Pancreas (tissue), 10 donors: Measurements from ENCODE around the gene TMEM250. TPM values are rescaled to one million over a fixed set of nuclear protein-coding genes. Genes with fewer than 3 reads are reported as not detected.
A peak's percentile ranks its signal among the peaks of the same experiment; 100 is the strongest.
"Not testable (repeated sequence)": the region's sequence is repeated elsewhere in the genome, so short reads cannot be mapped to it uniquely, and the experiment has no call there.

ENCODE experiments used
- ATAC-seq, 4 donors: fragments of 200-7000 bp; cut with Tn5 transposase; one replicate each; pipeline versions ENCODE4 v1.8.0 to v1.9.1; 2020; ENCODE audit warnings: mild to moderate bottlenecking in 4 of 4, moderate library complexity in 4 of 4
- DNase-seq, 6 donors: peaks; one replicate each; pipeline ENCODE4 v3.0.0-alpha.2; 2020
- FAIRE-seq: peaks from 2 replicates; lab custom pipeline; 2012; peaks lifted over from hg19 to GRCh38; lab: Jason Lieb, UNC
- H3K27ac ChIP-seq, 4 donors: fragments of 200-600 bp; sonication (generic); 1 replicate in 3 of 4; 2 replicates in 1 of 4; pipeline versions ENCODE4 v1.5.0 to v1.8.0; 2020
- H3K27me3 ChIP-seq, 4 donors: fragments of 200-600 bp; one replicate each; pipeline ENCODE4 v1.8.0; 2021
- H3K36me3 ChIP-seq, 3 donors: fragments of 200-600 bp; sonication (generic) in 1 of 3; one replicate each; pipeline versions ENCODE4 v1.5.0 to v1.8.0; 2020 to 2021
- H3K4me1 ChIP-seq, 3 donors: fragments of 200-600 bp; one replicate each; pipeline ENCODE4 v1.8.0; 2021
- H3K4me3 ChIP-seq, 4 donors: fragments of 200-600 bp; sonication (generic) in 2 of 4; one replicate each; pipeline versions ENCODE4 v1.5.0 to v1.8.0; 2020 to 2021
- H3K9me3 ChIP-seq, 4 donors: fragments of 200-600 bp; one replicate each; pipeline ENCODE4 v1.8.0; 2021
- WGBS, 2 donors: extraction: QIAGEN DNeasy Blood & Tissue Kit; methylation state at CpG; one replicate each; pipeline ENCODE4 v1.1.7; 2013; 5-methylcytosine and 5-hydroxymethylcytosine counted together
- intact Hi-C, 3 donors: fragments of 100-400 bp; cut with DNase I; formaldehyde crosslinking; loops; one replicate each; pipeline versions ENCODE4 v1.11.1 to v1.14.2; 2022
- polyA plus RNA-seq, 2 donors: library from polyadenylated mRNA; stranded (reverse); fragments of 200-250 nt; gene quantifications; one replicate each; pipeline ENCODE4 v1.2.3, GENCODE V29; 2013
- total RNA-seq, 6 donors: library from RNA; stranded (reverse); fragmentation: NEBNext Ultra II Directional in 4 of 6; extraction: Animal tissue kit (Norgen Biotek cat#: 25700) in 4 of 6; gene quantifications; one replicate each; pipeline versions ENCODE4 v1.2.1 to v1.2.4, GENCODE V29; 2021 to 2023
- TF ChIP-seq, protein P1 (sequence below), 4 donors: fragments of 200-600 bp; sonication (generic) in 3 of 4; IDR thresholded peaks; one replicate each; pipeline versions ENCODE4 v1.5.0 to v1.8.0; 2021; ENCODE audit warnings: antibody characterized with exemption in 4 of 4
- donor health status: healthy with polysubstance abuse.
- donor health status: DM: no; HTN: no; CAD: no; lungs with moderate emphysema.
- donor health status: DM: no; HTN: no; CAD: no.
- donor health status: control.
- donor health status: control.
- donor health status: Bipolar disorder and iron deficiency.
- donor health status: DM: yes; HTN: yes; CAD: no.
- donor health status: DM: no; HTN: no; CAD: no.
- donor health status: DM: no; HTN: no; CAD: no.
- donor health status: DM: yes; HTN: yes; CAD: no.

The TMEM250 gene
- total and polyA plus RNA-seq, 8 donors = 8.0 to 17.8 (median 11.8) TPM

DNA sequence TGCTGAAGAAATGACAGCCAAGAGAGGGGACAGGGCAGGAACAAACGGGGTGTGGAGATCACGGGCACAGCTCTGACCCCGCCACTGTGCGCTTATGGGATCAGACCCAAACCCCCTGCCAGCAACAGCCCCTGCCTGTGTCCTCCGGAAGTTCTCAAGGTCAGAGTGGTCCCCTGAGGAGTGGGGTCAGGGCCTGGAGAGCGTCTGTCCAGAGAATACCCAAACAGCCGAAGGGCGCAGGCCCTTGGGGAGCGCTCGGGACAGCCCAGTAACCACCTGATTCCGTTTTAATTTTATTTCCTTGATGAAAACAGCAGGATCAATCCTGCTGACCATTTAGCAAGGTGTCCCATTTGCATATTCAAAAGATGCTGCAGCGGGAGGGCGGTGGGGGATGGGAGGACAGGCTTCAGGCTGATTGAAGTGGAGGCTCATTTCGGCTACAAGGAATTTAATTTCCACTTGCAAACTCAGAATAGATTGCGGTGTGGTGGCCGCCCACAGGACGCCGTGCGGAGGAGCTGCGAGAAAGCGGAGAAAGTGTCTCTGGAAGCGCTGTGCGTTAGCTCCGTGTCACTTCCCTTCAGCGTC is 32.6 kb upstream of the TMEM250 start:
- no peaks in the 10 kb centered on the region for H3K9me3 ChIP-seq
- no peak for FAIRE-seq
- intact Hi-C loops = no loop called here
- no peak overlapping the region for H3K4me3 ChIP-seq
- WGBS, 2 donors = 74 to 80% methylated on average over 25 of the region's 25 CpGs
- peak in 1 of 4 donors; percentile 9 for ATAC-seq
- peak in 1 of 6 donors; percentile 35 for DNase-seq
- no peaks in the 10 kb centered on the region for H3K36me3 ChIP-seq
- no peak overlapping the region for H3K27ac ChIP-seq
- TF ChIP-seq, protein P1, sequence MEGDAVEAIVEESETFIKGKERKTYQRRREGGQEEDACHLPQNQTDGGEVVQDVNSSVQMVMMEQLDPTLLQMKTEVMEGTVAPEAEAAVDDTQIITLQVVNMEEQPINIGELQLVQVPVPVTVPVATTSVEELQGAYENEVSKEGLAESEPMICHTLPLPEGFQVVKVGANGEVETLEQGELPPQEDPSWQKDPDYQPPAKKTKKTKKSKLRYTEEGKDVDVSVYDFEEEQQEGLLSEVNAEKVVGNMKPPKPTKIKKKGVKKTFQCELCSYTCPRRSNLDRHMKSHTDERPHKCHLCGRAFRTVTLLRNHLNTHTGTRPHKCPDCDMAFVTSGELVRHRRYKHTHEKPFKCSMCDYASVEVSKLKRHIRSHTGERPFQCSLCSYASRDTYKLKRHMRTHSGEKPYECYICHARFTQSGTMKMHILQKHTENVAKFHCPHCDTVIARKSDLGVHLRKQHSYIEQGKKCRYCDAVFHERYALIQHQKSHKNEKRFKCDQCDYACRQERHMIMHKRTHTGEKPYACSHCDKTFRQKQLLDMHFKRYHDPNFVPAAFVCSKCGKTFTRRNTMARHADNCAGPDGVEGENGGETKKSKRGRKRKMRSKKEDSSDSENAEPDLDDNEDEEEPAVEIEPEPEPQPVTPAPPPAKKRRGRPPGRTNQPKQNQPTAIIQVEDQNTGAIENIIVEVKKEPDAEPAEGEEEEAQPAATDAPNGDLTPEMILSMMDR (IDR thresholded peaks at IDR 0.05) = no peak
- H3K4me1 ChIP-seq = no peaks in the 10 kb centered on the region
- H3K27me3 ChIP-seq = no peaks in the 10 kb centered on the region

DNA sequence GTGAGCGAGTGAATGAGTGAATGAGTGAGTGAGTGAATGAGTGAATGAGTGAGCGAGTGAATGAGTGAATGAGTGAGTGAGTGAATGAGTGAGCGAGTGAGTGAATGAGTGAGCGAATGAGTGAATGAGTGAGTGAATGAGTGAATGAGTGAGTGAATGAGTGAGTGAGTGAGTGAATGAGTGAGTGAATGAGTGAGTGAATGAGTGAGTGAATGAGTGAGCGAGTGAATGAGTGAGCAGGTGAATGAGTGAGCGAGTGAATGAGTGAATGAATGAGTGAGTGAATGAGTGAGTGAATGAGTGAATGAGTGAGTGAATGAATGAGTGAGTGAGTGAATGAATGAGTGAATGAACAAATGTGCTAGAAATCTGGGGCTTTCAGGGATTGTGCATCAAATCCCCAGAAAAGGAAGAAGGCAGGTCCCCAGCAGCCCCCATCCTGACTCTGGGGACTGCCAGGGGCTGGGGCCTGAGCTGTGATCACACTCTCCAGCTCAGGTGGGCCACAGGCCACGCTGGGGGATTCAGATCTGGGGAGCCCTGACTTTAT is 32.1 kb upstream of the TMEM250 start:
- ATAC-seq = peak in 1 of 4 donors; percentile 17
- FAIRE-seq, H3K4me1 ChIP-seq, H3K36me3 ChIP-seq, H3K27ac ChIP-seq, DNase-seq, H3K9me3 ChIP-seq, H3K4me3 ChIP-seq, intact Hi-C loops, H3K27me3 ChIP-seq: not testable (repeated sequence)
- 82 to 83% methylated on average over 7 of the region's 7 CpGs for WGBS, 2 donors

DNA sequence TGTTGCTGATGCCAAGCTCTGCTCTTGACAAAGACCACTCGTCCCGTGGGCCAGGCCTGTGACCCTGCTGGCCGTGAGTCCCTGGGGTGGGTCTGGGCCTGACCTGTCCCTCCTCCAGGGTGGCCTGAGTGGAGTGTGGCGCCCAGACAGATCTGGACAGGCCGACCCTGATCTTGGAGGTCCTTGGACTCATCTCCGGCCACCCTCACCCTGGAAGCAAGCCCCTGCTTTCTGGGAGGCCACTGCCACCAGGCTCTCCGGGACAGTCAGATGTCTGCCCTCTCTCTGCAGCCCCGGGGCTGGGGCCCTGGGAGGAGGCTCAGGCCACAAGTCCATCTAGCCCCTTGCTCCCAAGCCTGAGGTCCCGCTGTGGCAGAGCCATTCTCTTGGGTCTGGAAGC is 31.2 kb upstream of the TMEM250 start:
- no peaks in the 10 kb centered on the region for H3K27me3 ChIP-seq
- H3K4me1 ChIP-seq = no peaks in the 10 kb centered on the region
- 82 to 86% methylated on average over 9 of the region's 9 CpGs for WGBS, 2 donors
- no peak overlapping the region for H3K27ac ChIP-seq
- ATAC-seq (no peak), FAIRE-seq (no peak), DNase-seq (peak in 1 of 6 donors; percentile 49)
- no peaks in the 10 kb centered on the region for H3K9me3 ChIP-seq
- no peaks in the 10 kb centered on the region for H3K36me3 ChIP-seq
- TF ChIP-seq, protein P1 (IDR thresholded peaks at IDR 0.05) = no peak
- intact Hi-C loops = loop anchor here in 1 of 3 donors (10.0 kb wide), 1 partner anchor 135 kb away; no protein-coding TSS in a partner anchor
- H3K4me3 ChIP-seq = no peak overlapping the region

DNA sequence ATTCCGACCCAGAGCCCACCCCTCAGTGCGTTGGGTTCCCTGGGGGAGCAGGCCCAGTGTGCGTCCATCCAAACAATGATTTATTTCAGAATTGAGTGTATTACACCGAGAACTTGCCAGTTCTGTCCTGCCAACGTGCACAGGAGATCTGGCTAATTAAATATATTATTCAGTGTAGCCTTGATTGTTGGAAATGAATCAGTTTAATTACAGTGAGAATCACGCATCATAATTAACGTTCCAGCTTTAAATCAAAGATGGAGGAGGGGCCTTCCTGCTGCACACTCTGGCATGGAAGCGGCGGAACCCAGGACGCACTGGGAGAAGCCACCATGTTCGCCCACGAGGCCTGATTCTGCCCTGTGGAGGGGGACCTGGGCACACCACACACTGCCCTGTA is 30.7 kb upstream of the TMEM250 start:
- H3K4me1 ChIP-seq = no peaks in the 10 kb centered on the region
- TF ChIP-seq, protein P1 (IDR thresholded peaks at IDR 0.05) = no peak
- WGBS, 2 donors = 70 to 82% methylated on average over 12 of the region's 12 CpGs
- H3K4me3 ChIP-seq = no peak overlapping the region
- no peak for DNase-seq
- intact Hi-C loops = loop anchor here in 1 of 3 donors (10.0 kb wide), 1 partner anchor 135 kb away; no protein-coding TSS in a partner anchor
- H3K27ac ChIP-seq = no peak overlapping the region
- no peaks in the 10 kb centered on the region for H3K36me3 ChIP-seq
- no peaks in the 10 kb centered on the region for H3K27me3 ChIP-seq
- FAIRE-seq = no peak
- ATAC-seq = no peak
- no peaks in the 10 kb centered on the region for H3K9me3 ChIP-seq

DNA sequence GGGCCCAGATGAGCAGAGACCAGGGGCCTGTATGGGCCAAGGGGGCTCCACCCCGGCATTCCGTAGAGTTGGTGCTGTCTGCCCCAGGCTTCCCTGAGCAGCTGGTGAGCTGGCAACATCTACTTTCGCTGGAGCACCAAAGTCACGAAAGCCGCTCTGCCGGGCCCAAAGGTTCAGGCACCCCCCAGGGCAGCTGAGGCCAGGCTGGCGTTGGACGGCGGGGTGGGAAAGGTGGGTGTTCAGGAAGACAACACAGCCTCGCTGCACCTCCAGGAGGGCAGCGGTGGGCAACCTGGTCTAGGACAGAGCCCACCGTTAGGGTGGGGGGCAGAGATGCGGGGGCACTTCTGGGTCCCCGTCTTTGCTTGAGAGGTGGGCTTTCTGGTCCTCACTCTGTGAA is 30.1 kb upstream of the TMEM250 start:
- intact Hi-C loops = loop anchor here in 1 of 3 donors (10.0 kb wide), 1 partner anchor 136 kb away; no protein-coding TSS in a partner anchor
- FAIRE-seq (no peak), DNase-seq (peak in 1 of 6 donors; percentile 56), ATAC-seq (no peak)
- Histone ChIP-seq H3K4me3 (no peak overlapping the region), H3K36me3 (no peaks in the 10 kb centered on the region), H3K27me3 (no peaks in the 10 kb centered on the region), H3K9me3 (no peaks in the 10 kb centered on the region), H3K4me1 (no peaks in the 10 kb centered on the region), H3K27ac (no peak overlapping the region)
- TF ChIP-seq, protein P1 (IDR thresholded peaks at IDR 0.05) = no peak
- WGBS, 2 donors = 82 to 86% methylated on average over 13 to 14 of the region's 14 CpGs
